SU-DHL-6 (cell line): ENCODE results near the gene KAT6B.

Experiments used
- H2AFZ ChIP-seq: fragments of 200-600 bp; sonication (generic); 2 replicates; pipeline ENCODE4 v1.6.1; 2014; ENCODE audit warnings: low read depth, mild to moderate bottlenecking, moderate library complexity, mixed read lengths, antibody characterized with exemption, low read length; ENCODE audit not compliant: severe bottlenecking
- H3F3A ChIP-seq: fragments of 200-600 bp; shearing (Covaris generic); 2 replicates; pipeline ENCODE4 v1.6.0; 2016; ENCODE audit warnings: antibody characterized with exemption, mild to moderate bottlenecking; ENCODE audit not compliant: insufficient read depth
- H3K27ac ChIP-seq: fragments of 200-600 bp; sonication (generic); 2 replicates; pipeline ENCODE4 v1.5.1; 2016; ENCODE audit warnings: low read depth, mild to moderate bottlenecking, low read length, moderate library complexity, mixed read lengths
- H3K27me3 ChIP-seq: fragments of 200-600 bp; sonication (generic), shearing (Covaris generic); 2 replicates; pipeline ENCODE4 v1.6.0; 2014; ENCODE audit warnings: mild to moderate bottlenecking, low read length
- H3K36me3 ChIP-seq: fragments of 200-600 bp; sonication (generic); 2 replicates; pipeline ENCODE4 v1.6.1; 2014; ENCODE audit warnings: mild to moderate bottlenecking, low read length, mixed read lengths
- H3K4me2 ChIP-seq: fragments of 300-600, 200-600 bp; shearing (Covaris generic), sonication (generic); 2 replicates; pipeline ENCODE4 v1.6.0; 2014; ENCODE audit warnings: low read length, low read depth, mild to moderate bottlenecking; ENCODE audit not compliant: poor library complexity, severe bottlenecking
- H3K4me3 ChIP-seq: fragments of 200-600 bp; sonication (generic); 2 replicates; pipeline ENCODE4 v1.5.1; 2014; ENCODE audit warnings: antibody characterized with exemption, low read length, mild to moderate bottlenecking, mixed read lengths; ENCODE audit not compliant: insufficient read depth, poor library complexity, severe bottlenecking
- H3K79me2 ChIP-seq: fragments of 200-600 bp; sonication (generic); 2 replicates; pipeline ENCODE4 v1.6.1; 2014; ENCODE audit warnings: mild to moderate bottlenecking, low read length, moderate library complexity; ENCODE audit not compliant: insufficient read depth
- H3K9ac ChIP-seq: fragments of 200-600 bp; sonication (generic); 2 replicates; pipeline ENCODE4 v1.7.0; 2014; ENCODE audit warnings: mild to moderate bottlenecking, low read length
- H3K9me2 ChIP-seq: fragments of 200-600 bp; sonication (generic); replicated peaks from 2 replicates; pipeline ENCODE4 v1.6.1; 2014; ENCODE audit warnings: low read length; ENCODE audit not compliant: insufficient read depth
- H3K9me3 ChIP-seq: fragments of 200-600 bp; sonication (generic); 2 replicates; pipeline ENCODE4 v1.6.1; 2014; ENCODE audit warnings: low read length, mixed read lengths; ENCODE audit not compliant: insufficient read depth
- H4K20me1 ChIP-seq: fragments of 200-600 bp; sonication (generic); 2 replicates; pipeline ENCODE4 v1.6.1; 2014; ENCODE audit warnings: low read depth, mild to moderate bottlenecking, antibody characterized with exemption, low read length, moderate library complexity, mixed read lengths
- EZH2phosphoT487 ChIP-seq: fragments of 200-600 bp; sonication (generic), shearing (Covaris generic); conservative IDR thresholded peaks from 2 replicates; pipeline ENCODE4 v1.6.1; 2018; ENCODE audit warnings: mild to moderate bottlenecking, antibody characterized with exemption, low read length, moderate library complexity, mixed read lengths
- TF ChIP-seq, protein P1 (sequence below): fragments of 200-600 bp; sonication (generic); IDR thresholded peaks from one replicate; pipeline ENCODE4 v1.5.1; 2017; ENCODE audit warnings: antibody characterized with exemption, mild to moderate bottlenecking, low read length, moderate library complexity; ENCODE audit not compliant: insufficient read depth, poor library complexity, severe bottlenecking

KAT6B gene

DNA sequence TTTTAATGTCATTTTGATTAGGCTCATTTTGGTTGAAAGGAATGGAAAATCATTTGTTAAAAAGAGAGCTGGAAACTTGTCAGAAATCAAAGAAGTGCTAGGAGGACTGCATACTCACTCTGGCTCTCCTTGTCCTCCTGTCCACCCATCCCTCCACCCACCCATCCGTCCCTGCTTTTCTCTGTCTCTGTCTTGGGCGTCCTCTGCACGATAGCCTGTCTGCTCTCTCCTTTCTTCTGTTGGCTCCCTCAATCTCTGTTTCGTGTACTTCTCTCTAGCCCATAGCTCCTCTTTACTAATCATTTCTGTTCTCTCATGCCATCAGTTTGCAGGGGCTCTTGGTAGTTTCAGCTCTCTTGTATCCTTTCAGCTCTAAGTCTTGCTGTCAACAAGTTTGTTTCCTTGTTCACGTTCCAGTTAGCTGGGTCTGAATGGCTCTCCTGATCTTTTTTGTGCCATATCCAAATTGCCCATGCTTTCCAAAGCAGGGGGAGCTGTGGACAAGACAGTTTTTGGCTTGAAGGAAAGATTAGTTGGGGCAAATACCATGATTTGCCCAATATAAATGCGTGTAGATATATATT, 75.6 kb downstream of the KAT6B start:
- no peaks in the 10 kb centered on the region for H3K9me3 ChIP-seq
- no peaks in the 10 kb centered on the region for H3K36me3 ChIP-seq
- no peaks in the 10 kb centered on the region for H3K9me2 ChIP-seq
- H3K9ac ChIP-seq, result no peak overlapping the region
- H3K79me2 ChIP-seq, result 0 out of 2 replicates have a peak, but pooled peaks cover 5% of the 10 kb centered on the region
- no peak overlapping the region for H3K4me3 ChIP-seq
- H4K20me1 ChIP-seq, result 0 out of 2 replicates have a peak, but pooled peaks cover 5% of the 10 kb centered on the region
- no peak overlapping the region for H2AFZ ChIP-seq
- TF ChIP-seq EZH2phosphoT487, result no peak
- TF ChIP-seq, protein P1, sequence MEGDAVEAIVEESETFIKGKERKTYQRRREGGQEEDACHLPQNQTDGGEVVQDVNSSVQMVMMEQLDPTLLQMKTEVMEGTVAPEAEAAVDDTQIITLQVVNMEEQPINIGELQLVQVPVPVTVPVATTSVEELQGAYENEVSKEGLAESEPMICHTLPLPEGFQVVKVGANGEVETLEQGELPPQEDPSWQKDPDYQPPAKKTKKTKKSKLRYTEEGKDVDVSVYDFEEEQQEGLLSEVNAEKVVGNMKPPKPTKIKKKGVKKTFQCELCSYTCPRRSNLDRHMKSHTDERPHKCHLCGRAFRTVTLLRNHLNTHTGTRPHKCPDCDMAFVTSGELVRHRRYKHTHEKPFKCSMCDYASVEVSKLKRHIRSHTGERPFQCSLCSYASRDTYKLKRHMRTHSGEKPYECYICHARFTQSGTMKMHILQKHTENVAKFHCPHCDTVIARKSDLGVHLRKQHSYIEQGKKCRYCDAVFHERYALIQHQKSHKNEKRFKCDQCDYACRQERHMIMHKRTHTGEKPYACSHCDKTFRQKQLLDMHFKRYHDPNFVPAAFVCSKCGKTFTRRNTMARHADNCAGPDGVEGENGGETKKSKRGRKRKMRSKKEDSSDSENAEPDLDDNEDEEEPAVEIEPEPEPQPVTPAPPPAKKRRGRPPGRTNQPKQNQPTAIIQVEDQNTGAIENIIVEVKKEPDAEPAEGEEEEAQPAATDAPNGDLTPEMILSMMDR, result no peak
- no peaks in the 10 kb centered on the region for H3K27me3 ChIP-seq
- no peaks in the 10 kb centered on the region for H3F3A ChIP-seq
- no peak overlapping the region for H3K27ac ChIP-seq
- no peak overlapping the region for H3K4me2 ChIP-seq

DNA sequence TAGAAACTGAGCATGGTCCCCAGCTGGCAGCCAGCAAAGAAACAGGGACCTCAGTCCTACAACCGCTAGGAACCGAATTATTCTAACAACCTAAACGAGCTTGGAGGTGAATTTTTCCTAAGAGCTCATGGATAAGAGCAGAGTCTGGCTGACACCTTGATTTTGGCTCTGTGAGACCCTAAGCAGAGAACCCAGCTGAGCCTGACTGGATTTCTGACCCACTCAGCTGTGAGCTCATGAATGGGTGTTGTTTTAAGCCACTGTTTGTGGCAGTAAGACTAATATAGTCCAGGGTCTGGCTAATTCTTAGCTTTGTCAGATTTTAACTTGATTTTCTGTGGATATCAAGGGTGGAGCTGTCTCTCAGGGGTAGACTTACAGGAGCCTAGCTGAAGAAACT, 77.1 kb downstream of the KAT6B start:
- Histone ChIP-seq H3K4me2 (no peak overlapping the region), H3K36me3 (no peaks in the 10 kb centered on the region), H3K9ac (no peak overlapping the region), H3K27me3 (no peaks in the 10 kb centered on the region), H2AFZ (no peak overlapping the region), H3K4me3 (no peak overlapping the region), H3K79me2 (0 out of 2 replicates have a peak, but pooled peaks cover 5% of the 10 kb centered on the region), H3K9me2 (no peaks in the 10 kb centered on the region), H4K20me1 (0 out of 2 replicates have a peak, but pooled peaks cover 5% of the 10 kb centered on the region), H3F3A (no peaks in the 10 kb centered on the region), H3K27ac (no peak overlapping the region), H3K9me3 (no peaks in the 10 kb centered on the region)
- TF ChIP-seq EZH2phosphoT487, result no peak
- TF ChIP-seq, protein P1, result no peak

DNA sequence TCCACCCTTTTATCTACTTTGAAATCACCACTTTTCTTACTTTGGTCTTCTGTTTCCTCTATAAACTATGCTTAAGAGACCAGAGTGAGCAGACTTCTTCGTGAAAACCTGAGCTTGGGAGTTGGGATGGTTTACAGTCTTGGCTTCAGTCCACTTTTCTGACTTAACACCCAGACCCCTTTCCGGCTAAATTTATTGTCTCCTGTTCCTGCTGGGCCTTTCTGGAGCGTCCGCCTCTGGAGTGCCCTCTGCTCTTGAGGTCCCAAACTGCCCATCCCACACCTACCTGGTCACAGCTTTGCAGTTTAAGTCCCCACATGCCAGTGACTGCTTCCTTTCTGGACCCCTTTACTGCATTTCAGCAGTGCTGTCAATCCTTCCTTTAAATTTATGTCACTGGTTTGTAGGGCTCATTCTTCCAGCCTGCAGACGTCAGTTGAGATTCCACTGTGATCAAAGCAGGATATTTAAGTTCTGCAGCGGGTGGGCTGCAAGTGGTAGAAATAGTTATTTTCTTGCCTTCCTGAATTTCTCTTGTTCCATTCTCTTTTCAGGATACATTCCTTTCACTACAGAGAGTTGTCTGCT, 80.3 kb downstream of the KAT6B start:
- Histone ChIP-seq H3K36me3 (no peaks in the 10 kb centered on the region), H3K27me3 (no peaks in the 10 kb centered on the region), H2AFZ (no peak overlapping the region), H3K9me2 (no peaks in the 10 kb centered on the region), H3K4me2 (no peak overlapping the region), H3K9me3 (no peaks in the 10 kb centered on the region), H3F3A (no peaks in the 10 kb centered on the region), H3K9ac (no peak overlapping the region), H4K20me1 (no peaks in the 10 kb centered on the region), H3K4me3 (no peak overlapping the region), H3K79me2 (no peaks in the 10 kb centered on the region), H3K27ac (no peak overlapping the region)
- TF ChIP-seq, protein P1, result no peak
- TF ChIP-seq EZH2phosphoT487, result no peak
